Measurements from ENCODE around the gene AQP2.

DNA sequence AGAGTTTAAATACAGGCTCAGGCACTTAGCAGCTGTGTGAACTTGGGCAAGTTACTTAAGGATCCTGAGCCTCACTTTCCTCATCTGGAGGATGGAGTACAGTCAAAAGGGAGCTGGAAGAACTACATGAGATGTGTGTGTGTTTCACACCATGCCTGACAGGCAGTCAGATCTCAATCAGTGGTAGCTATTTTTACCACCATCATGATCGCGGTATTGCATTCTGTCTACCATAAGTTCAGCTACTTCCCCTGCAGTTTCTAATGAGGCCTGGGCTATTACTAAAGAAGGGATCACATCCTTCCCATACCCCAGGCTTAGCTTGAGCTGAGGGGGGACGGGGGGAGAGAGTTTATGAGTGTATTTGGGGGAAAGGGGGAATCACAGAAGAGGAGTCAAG lies 29.3 kb downstream of the AQP2 start:
- TF ChIP-seq, protein P1, sequence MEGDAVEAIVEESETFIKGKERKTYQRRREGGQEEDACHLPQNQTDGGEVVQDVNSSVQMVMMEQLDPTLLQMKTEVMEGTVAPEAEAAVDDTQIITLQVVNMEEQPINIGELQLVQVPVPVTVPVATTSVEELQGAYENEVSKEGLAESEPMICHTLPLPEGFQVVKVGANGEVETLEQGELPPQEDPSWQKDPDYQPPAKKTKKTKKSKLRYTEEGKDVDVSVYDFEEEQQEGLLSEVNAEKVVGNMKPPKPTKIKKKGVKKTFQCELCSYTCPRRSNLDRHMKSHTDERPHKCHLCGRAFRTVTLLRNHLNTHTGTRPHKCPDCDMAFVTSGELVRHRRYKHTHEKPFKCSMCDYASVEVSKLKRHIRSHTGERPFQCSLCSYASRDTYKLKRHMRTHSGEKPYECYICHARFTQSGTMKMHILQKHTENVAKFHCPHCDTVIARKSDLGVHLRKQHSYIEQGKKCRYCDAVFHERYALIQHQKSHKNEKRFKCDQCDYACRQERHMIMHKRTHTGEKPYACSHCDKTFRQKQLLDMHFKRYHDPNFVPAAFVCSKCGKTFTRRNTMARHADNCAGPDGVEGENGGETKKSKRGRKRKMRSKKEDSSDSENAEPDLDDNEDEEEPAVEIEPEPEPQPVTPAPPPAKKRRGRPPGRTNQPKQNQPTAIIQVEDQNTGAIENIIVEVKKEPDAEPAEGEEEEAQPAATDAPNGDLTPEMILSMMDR (IDR thresholded peaks at IDR 0.05), result no peak
- no peak for TF ChIP-seq POLR2A (IDR thresholded peaks at IDR 0.05)

Measured in breast epithelium (tissue), 3 donors.